ENCODE data around the gene MLYCD.

The MLYCD gene

GRCh38 chr16:83898463-83899271 lies at the start of gene MLYCD:
Gene MLYCD (plus strand): TSS chr16:83899115. CDS start chr16:83899145, 30 bp downstream.
- no peak for DNase-seq

GRCh38 chr16:83849421-83849820 lies 49.5 kb upstream of the MLYCD start:
- no peak for DNase-seq

- DNase-seq: no peak
These were observed 48.0 kb upstream of the MLYCD start for GRCh38 chr16:83850947-83851346.

DNA sequence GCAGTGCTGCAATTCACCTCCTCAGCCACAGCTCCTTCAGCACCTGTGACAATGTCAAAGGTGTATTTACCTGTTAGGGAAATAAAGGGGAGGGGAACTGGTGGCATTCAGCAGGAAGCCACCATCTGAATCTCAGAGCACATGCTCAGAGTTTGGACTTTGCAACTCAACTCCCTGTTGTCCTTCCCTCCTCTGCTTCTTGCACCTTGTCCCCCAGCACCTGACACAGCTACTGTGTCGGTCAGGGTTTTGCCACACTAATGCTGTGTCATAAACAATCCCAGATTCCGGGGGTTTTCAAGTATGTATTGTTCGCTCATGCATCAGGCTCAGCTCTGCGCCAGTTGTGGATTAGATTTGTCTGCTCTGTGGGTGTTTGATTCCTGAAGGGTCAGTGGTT lies 47.4 kb upstream of the MLYCD start:
- DNase-seq: no peak

GRCh38 chr16:83852774-83853173 lies 46.1 kb upstream of the MLYCD start:
- DNase-seq: no peak

- no peak for DNase-seq
These were observed 45.1 kb upstream of the MLYCD start for GRCh38 chr16:83853834-83854233.

GRCh38 chr16:83854420-83854819 lies 44.5 kb upstream of the MLYCD start:
- no peak for DNase-seq

- DNase-seq: no peak
These were observed 42.1 kb upstream of the MLYCD start for GRCh38 chr16:83856792-83857191.

- no peak for DNase-seq
These were observed 39.6 kb upstream of the MLYCD start for GRCh38 chr16:83859265-83859664.

DNA sequence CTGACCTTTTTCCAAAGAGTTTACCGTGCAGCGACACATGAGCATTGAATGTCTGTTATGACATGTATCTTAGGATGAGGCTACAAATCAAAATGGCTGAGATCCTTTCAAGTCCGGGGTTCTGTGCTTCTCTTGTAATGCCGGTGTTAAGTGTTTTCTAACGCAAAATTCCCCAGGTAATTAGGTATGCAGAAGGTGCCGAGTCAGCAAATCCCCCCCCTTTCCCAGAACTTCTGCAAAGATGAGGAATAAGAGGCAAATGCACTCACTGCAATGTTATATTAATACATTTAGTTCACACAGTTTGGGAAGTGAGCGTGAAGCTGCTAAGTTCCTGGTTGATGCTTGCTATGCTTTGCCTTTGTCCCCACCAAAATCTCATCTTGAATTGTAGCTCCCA lies 36.3 kb upstream of the MLYCD start:
- DNase-seq: no peak

DNA sequence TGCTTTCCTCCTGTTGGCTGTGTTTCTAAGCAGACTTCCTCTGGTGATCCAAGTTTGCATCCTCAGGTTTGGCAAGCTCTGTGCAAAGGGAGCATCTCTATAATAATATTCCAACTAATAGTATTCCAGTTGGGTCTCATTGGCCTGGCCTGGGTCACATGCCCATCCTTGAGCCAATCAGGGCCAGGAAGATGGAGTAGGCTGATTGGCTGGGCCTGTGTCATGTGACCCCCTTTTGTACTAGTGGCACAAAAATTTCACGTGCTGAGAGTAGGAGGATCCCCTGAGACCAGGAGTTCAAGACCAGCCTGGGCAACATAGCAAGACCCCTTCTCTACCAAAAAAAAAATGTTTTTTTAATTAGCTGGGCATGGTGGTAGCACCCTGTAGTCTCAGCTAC lies 35.2 kb upstream of the MLYCD start:
- no peak for DNase-seq

DNA sequence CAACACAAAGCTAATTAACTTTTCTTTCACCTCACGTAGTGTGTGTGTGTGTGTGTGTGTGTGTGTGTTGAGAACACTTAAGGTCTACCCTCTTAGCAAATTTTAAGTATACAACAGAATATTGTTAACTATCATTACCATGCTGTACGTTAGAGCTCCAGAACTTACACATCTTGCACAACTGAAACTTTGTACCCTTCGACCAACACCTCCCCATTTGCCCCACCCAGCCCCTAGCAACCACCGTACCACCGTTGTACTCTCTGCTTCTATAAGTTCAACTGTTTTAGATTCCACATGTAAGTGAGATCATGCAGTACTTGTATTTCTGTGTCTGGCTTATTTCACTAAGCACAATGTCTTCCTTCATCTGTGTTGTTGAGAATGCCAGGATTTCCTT lies 28.1 kb upstream of the MLYCD start:
- no peak for DNase-seq

DNA sequence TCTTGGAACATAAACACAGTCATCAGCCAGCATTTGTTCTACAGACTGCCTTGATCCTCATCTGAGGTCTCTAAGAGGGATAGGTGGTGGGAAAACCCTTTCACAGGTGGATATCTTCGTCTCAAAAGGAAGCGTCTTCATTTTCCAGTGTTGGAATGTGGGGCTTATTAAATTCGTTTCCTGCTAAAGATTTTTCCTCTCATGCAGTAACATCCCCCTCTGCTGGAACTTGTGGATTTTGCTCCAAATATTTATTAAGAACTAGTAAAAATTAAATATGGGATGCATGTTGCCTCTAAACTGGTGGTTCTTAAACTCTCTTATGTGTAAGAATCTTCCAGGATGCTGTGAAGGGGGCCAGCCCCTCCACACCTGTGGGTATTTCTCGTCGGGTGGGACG lies 20.1 kb upstream of the MLYCD start:
- DNase-seq: no peak

DNA sequence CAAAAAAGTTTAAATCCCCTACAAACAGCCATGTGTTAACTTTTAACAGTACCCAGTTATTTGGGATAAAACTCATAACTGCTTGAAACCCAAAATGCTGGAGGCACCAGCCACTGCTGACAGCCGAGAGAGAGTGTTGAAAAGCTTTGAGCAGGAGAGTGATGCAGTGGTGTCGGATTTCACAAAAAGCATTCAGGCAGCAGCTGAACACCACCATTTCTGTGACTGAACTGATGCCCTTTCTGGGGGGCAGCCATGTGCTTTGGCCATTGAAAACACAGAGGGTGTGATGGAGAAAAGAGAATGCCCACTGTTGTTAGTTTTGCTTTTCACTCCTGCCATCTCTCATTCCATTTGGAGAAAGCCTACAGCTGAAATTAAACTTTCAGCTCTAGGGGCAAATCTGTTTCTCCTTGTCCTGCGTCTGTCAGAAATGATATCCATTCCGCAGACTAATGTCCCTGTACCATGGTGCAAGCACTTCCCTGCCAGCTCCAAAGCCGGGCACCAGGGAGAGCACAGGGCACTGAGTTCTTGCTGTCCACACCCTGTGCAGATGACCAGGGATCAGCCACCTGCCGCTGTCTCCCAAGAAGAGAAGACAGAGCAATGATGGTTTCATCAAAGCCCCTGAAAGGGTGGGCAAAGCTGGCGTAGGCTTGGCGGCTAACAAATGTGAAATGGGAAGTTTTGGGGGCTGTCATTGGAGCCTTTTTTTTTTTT lies 16.6 kb upstream of the MLYCD start:
- no peak for DNase-seq

GRCh38 chr16:83886199-83886971 lies 12.5 kb upstream of the MLYCD start:
- no peak for DNase-seq

GRCh38 chr16:83887080-83887479 lies 11.8 kb upstream of the MLYCD start:
- no peak for DNase-seq

GRCh38 chr16:83887564-83887963 lies 11.4 kb upstream of the MLYCD start:
- DNase-seq: no peak

GRCh38 chr16:83888672-83889044 lies 10.3 kb upstream of the MLYCD start:
- no peak for DNase-seq

- no peak for DNase-seq
These were observed 8.6 kb upstream of the MLYCD start for GRCh38 chr16:83890359-83890758.

DNA sequence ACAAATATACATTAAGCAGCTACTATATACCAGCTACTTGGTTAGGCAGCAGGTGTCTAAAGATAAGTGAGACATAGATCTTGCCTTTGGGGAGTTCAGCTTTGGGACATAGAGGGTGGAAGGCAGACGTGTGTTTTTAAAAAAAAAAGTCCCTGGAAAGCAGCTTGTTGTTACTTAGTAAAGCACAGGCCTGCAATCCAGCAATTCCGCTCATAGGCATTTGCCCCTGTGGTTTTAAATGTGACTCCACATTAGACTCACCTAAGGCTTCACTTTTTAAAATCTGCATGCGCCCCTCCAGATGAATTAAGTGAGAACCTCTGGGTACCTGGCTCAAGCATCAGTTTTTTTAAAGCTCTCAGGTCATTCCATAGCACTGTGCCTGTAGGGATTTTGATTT lies 7.2 kb upstream of the MLYCD start:
- no peak for DNase-seq

GRCh38 chr16:83895243-83895642 lies 3.7 kb upstream of the MLYCD start:
- no peak for DNase-seq

DNA sequence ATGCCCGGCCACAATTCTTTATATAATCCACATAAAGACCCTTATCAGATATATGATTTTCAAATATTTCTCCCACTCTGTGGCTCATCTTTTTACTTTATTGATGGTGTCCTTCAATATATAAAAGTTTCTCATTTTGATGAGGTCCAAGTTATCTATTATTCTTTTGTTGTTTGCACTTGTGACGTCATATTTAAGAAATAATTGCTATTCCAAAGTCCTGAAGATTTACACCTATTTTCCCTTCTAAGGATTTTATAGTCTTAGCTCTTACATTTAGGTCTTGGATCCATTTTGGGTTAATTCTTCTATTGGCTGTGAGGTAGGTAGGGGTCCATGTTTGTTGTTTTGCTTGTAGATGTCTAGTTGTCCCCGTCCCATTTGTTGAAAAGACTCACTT lies 3.0 kb upstream of the MLYCD start:
- no peak for DNase-seq

DNA sequence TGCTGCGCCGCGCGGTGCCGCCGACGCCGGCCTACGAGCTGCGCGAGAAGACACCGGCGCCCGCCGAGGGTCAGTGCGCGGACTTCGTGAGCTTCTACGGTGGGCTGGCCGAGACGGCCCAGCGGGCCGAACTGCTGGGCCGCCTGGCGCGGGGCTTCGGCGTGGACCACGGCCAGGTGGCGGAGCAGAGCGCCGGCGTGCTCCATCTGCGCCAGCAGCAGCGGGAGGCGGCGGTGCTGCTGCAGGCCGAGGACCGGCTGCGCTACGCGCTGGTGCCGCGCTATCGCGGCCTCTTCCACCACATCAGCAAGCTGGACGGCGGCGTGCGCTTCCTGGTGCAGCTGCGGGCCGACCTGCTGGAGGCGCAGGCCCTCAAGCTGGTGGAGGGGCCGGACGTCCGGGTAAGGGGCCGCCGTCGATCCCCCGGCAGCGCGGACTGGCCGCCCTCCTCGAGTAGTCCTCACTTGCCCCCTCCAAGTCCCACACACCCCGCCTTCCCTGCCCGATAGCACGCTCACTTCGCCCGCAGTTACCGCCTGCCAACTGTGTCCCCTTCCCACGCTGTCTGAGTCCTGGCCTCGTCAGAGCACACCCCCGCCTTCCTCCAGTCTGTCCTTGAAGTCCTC lies 470 bp downstream of the MLYCD start:
- no peak for DNase-seq

Data from SIG-M5 (cell line).